A673 (cell line): ENCODE data around the gene RHBDF2.

Experiments used
- EZH2 ChIP-seq: fragments of 200-600 bp; sonication (generic); IDR thresholded peaks from 2 replicates; pipeline ENCODE4 v1.6.1; 2017; ENCODE audit warnings: borderline replicate concordance, low read depth, mild to moderate bottlenecking, mixed read lengths, antibody characterized with exemption, low read length; ENCODE audit not compliant: poor library complexity, severe bottlenecking
- TF ChIP-seq, protein P1 (sequence below): fragments of 300-800, 200-600 bp; sonication (generic); conservative IDR thresholded peaks from 2 replicates; pipeline ENCODE4 v1.5.1; 2017; ENCODE audit warnings: low read depth, mild to moderate bottlenecking, antibody characterized with exemption, low read length, moderate library complexity, mixed read lengths

DNA sequence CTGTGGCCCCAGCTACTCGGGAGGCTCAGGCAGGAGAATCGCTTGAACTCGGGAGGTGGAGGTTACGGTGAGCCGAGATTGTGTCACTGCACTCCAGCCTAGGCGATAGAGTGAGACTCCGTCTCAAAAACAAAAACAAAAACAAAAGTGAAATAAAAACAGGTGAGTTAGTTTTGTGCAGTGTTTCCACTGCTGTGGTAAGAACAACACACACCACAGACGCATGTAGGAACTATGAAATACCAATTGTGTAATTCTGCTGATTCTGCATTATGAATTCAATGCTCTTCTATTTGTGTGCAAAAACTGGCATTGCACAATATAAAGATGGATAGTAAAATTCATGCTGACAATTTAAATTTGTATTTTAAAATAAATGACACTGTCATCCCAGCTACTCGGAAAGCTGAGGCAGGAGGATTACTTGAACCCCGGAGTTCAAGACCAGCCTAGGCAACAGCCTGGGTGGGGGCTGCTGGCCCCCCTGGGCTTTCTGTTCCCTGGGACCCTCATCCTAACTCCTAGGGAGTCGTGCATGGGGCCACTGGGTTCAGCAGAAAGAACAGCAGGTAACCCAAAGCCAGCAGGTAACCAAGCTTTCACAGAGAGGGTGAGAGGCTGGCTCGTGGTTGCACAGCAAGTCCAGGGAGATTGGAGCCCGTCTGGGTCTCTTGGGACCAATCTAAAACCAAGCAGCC, 10.6 kb upstream of the RHBDF2 start:
- TF ChIP-seq, protein P1, sequence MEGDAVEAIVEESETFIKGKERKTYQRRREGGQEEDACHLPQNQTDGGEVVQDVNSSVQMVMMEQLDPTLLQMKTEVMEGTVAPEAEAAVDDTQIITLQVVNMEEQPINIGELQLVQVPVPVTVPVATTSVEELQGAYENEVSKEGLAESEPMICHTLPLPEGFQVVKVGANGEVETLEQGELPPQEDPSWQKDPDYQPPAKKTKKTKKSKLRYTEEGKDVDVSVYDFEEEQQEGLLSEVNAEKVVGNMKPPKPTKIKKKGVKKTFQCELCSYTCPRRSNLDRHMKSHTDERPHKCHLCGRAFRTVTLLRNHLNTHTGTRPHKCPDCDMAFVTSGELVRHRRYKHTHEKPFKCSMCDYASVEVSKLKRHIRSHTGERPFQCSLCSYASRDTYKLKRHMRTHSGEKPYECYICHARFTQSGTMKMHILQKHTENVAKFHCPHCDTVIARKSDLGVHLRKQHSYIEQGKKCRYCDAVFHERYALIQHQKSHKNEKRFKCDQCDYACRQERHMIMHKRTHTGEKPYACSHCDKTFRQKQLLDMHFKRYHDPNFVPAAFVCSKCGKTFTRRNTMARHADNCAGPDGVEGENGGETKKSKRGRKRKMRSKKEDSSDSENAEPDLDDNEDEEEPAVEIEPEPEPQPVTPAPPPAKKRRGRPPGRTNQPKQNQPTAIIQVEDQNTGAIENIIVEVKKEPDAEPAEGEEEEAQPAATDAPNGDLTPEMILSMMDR: no peak
- TF ChIP-seq EZH2: no peak
